Stimulated activated naive CD4-positive, alpha-beta T cell (primary cell): ENCODE data around the gene RITA1.
A peak's percentile ranks its signal among the peaks of the same experiment; 100 is the strongest.
"Not testable (repeated sequence)": the region's sequence is repeated elsewhere in the genome, so short reads cannot be mapped to it uniquely, and the experiment has no call there.

Experiments
- DNase-seq, 6 experiments: peaks; one replicate each; lab custom pipeline; 2025; lab: John Stamatoyannopoulos, UW

RITA1 gene

GRCh38 chr12:113185180-113186032, at the start of gene RITA1, which contains the start of gene DDX54:
Gene RITA1 (plus strand): TSS chr12:113185721. CDS start chr12:113186747, 1,026 bp downstream.
Gene DDX54 (minus strand): TSS chr12:113185478. CDS start chr12:113185451, 27 bp downstream.
- DNase-seq: peak; percentile 73 to 98 (median 90)

DNA sequence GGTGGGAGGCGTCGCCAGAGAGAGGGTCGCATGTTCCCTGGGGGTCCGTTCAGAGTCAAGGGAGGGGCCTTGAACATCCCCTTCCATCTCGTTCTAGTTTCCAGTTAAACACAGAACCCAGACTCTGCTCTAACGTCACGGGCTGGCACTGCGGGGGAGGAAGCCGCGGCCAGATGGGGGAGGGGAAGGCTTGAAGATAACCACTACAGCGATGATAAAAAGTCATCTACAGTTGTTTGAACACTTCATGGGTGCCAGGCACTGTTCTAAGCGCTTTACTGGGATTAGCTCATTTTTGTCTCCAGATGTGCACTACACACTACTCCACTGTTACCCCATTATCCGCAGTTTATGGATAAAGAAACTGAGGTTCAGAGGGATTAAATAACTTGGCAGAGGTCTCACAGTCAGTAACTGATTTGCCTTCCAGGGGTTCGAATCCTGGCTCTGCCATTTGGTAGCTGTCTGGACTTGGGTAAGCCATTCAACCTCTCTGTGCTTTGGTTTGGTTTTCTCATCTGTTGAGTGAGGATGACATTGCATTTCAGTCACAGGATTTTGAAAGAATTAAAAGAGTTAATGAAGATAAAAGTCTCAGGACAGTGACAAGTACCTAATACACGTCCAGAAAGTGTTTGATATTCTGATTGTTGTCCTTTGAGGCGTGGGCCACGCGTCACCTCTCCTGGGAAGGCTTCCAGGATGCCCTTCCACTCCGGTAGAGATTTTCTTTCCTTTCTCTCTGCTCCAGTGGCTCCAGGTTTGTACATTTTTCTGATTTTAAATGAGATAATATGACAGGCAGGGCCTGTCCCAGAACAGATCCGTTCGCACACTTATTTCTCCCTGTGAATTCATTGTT, 49.2 kb upstream of the RITA1 start:
- peak; percentile 50 to 73 (median 66) for DNase-seq

GRCh38 chr12:113136990-113137511, 48.5 kb upstream of the RITA1 start:
- no peak for DNase-seq

DNA sequence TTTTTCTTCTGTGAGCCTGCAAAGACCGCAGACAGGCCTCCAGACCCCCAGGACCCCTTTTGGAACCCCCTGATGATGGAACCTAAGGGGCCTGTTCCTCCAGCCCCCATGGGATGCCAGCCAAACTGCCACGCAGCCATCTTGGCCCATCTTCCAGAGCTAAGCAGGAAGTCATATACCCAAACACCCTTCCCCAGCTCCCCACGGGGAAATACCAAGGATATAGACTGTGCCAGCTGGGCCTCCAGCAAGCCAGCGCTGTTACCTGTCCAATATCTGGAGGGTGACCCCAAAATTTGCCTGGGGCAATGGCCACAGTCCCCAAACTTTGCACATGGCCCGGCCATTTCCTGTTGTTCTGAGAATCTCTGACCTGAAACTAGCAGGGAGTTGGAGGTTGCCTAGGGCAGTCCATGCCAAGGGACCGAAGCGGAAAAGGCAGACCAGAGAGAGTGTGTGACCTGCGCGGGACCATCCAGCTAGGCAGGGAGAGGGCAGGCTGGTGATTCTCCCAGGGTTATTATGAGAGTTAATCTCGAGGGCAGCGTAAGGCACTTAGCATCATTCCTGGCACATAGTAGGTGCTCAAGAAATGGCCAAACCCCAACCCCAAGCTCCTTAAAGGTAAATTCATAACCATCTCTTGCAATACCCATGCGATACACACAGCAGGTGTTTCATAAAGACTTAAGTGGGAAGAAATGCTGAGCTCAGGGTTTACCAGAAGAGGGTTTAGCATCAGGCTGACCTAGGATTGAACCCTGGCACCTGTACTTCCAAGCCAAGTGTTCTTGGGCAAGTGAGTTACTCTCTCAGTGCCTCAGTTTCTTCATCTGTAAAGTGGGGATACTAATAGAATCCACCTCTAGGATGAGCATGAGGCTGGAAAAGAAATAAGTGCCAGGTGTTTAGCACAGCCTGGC, 47.4 kb upstream of the RITA1 start:
- DNase-seq: no peak

GRCh38 chr12:113138826-113139225, 46.7 kb upstream of the RITA1 start:
- no peak for DNase-seq

GRCh38 chr12:113140706-113141105, 44.8 kb upstream of the RITA1 start:
- DNase-seq: no peak

DNA sequence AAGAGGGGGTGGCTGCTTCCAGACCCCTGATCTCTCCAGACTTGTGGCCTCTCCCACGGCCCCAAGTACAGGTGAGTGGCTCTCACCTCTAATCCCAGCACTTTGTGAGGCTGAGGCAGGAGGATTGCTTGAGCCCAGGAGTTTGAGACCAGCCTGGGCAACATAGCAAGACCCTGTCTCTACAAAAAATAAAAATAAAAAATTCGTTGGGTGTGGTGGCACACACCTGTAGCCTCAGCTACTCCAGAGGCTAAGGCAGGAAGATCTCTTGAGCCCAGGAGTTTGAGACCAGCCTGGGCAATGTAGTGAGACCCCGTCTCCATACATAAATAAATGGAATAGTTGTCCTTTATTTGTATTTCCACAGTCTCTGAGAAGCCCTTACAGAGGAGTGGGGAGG, 43.8 kb upstream of the RITA1 start:
- DNase-seq: not testable (repeated sequence)

DNA sequence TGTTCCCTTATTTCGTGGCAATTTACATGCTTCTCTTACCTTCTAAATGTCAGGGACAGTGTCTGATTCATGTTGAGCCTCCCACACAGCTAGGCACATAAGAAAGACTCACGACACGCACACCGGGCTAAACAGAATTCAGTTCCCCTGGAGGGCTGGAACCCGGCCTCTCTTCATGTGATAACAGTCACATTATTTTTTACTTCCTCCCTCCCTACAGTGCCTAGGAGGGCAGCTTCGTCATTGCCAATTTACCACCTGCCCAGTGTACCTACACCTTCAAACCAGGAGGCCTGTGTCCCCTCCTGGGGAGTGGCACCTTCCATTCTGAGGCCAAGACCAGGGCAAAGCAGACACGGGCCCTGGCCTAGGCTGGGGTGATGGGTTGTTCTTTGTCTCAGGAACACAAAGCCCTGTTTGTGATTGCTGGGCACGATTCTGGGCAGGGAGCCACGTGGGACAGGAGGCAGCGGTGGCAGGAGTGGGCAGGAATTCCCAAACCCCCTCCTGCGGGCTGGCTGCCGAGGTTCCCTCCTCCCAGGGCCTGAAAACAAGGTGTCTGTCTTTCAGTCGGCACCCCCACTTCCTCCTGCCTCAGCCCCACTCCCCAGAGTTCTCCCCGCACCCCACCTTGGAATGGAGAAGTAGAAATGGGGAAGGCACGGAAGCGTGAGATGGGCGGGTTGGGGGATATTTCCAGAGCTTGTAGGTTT, 43.2 kb upstream of the RITA1 start:
- no peak for DNase-seq

DNA sequence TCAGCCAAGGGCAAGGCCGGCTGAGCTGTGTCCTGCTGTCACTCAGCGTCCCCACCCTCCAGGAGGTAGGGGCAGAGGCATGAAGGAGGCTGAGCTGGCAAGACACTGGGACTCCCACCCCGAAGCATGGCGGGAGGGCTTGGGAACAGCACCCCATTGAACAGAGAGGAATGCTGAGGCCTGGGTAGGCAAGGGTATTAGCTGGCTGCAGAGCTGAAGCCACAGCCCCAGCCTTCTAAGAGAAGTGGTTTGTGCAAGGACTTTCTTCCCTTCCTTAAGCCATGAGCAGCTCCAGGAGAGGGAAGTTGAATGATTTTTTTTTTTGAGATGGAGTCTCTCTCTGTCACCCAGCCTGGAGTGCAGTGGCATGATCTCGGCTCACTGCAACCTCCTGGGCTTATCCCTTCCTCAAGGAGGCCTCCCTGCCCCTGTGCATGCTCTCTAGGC, 42.6 kb upstream of the RITA1 start:
- DNase-seq: no peak

DNA sequence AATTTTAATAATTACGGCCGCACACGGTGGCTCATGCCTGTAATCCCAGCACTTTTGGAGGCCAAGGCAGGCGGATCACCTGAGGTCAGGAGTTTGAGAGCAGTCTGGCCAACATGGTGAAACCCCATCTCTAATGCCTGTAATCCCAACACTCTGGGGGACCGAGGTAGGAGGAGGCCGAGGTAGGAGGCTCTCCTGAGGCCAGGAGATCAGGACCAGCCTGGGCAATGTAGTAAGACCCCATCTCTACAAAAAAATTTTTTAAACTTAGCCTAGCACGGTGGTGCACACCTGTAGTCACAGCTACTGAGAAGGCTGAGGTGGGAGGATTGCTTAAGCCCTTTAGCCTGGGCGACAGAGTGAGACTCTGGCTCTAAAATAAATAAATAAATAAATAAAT, 41.6 kb upstream of the RITA1 start:
- DNase-seq: no peak

- no peak for DNase-seq
Measured at GRCh38 chr12:113144806-113145205, 40.7 kb upstream of the RITA1 start.

- no peak for DNase-seq
Measured at GRCh38 chr12:113145720-113146551, 39.6 kb upstream of the RITA1 start.

- DNase-seq: no peak
Measured at GRCh38 chr12:113146999-113147398, 38.5 kb upstream of the RITA1 start.

DNA sequence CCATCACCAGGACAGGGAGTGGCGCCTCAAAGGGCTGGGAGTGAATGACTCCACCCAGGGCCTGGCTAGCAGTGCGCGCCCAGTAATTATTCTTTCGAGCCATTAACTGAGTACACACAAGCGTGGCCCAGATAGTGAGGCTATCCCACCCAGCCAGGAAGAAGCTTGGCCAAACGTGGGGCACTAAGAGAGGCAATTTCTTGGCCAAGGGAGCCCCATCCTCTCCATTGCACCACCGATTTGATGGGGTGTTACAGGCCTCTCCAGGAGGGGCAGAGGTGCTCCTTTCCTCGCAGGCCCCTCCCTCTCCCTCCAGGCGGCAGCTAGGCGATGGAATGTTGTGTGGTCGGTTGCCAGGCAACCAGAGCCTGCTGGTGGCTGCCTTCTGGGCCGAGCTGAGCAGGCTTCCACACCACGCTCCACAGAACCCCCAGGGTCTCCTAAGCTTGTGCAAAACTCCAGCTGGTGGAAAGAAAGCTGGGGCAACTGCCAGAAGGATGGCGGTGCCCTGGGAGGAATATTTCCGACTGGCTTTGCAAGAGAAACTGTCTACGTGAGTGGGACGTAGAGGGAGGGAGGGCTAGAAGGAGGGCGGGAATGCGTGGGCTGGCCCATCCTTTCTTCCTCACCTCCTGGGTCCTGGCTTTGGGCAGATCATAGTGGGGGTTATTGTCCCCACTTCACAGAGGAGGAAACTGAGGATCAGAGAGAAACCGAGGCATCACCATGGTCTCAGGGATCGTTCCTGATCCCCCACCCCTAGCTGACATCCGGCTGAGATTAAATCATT, 36.0 kb upstream of the RITA1 start, which contains the start of gene CFAP73:
TSS of gene CFAP73 (plus strand) at position 364 of the 790 bp plus-strand sequence. CDS start at position 498, 134 bp downstream.
- peak in 1 of 6 experiments; percentile 14 for DNase-seq

DNA sequence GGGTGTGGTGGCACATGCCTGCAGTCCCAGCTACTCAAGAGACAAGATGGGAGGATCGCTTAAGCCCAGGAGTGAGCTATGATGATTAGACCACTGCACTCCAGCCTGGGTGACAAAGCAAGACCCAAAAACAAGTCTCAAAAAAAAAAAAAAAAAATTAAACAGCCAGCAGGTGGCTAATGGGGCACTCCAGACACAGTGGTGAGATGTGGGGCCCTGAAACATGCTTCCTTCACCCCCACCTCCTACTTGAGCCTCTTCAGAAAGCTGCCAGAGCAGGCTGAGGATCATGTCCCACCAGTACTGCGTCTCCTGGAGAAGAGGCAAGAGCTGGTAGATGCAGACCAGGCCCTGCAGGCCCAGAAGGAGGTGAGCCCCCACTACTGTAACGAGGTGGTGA, 33.9 kb upstream of the RITA1 start:
- peak in 1 of 6 experiments; percentile 21 for DNase-seq

DNA sequence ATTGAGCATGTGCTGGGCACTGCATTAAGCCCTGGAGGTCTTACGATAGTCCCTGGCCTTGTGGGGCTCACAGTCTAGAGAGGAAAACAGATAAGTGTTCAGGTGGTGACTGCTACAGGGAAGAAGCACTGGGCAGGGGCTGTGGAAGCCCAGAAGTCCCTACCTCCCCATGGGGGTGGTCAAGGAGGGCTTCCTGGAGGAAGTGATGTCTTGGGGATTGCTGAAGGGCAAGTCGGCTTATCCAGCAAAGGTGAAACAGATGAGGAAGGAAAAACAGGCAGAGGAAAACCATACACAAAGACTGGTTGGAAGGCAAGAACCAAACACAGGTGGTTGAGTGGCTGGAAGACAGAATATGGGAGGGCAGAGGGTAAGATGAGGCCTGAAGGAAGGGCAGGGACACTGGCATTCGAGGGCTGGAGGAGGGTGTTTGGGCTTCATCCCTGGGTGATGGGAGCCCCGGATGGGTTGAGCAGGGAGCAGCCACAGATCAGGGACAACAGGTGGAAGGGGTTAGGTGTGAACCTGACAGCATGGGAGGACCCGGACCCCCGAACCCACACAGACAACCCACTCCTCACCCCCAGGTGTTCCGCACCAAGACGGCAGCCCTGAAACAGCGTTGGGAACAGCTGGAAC, 33.2 kb upstream of the RITA1 start:
- DNase-seq: no peak

- peak; percentile 60 to 83 (median 78) for DNase-seq
Measured at GRCh38 chr12:113152835-113153814, 32.4 kb upstream of the RITA1 start.
